ENCODE results near the gene LRGUK.
"Not testable (repeated sequence)": the region's sequence is repeated elsewhere in the genome, so short reads cannot be mapped to it uniquely, and the experiment has no call there.

The LRGUK gene, protein sequence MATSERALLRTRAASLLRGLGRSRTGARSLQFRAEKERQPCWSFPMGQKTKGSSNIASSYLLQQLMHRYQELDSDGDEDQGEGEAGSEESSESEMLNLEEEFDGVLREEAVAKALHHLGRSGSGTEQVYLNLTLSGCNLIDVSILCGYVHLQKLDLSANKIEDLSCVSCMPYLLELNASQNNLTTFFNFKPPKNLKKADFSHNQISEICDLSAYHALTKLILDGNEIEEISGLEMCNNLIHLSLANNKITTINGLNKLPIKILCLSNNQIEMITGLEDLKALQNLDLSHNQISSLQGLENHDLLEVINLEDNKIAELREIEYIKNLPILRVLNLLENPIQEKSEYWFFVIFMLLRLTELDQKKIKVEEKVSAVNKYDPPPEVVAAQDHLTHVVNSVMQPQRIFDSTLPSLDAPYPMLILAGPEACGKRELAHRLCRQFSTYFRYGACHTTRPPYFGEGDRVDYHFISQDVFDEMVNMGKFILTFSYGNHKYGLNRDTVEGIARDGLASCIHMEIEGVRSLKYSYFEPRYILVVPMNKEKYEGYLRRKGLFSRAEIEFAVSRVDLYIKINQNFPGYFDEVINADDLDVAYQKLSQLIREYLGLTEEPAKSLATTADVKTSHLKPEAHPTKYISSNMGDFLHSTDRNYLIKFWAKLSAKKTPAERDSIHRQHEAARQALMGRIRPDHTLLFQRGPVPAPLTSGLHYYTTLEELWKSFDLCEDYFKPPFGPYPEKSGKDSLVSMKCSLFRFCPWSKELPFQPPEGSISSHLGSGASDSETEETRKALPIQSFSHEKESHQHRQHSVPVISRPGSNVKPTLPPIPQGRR

DNA sequence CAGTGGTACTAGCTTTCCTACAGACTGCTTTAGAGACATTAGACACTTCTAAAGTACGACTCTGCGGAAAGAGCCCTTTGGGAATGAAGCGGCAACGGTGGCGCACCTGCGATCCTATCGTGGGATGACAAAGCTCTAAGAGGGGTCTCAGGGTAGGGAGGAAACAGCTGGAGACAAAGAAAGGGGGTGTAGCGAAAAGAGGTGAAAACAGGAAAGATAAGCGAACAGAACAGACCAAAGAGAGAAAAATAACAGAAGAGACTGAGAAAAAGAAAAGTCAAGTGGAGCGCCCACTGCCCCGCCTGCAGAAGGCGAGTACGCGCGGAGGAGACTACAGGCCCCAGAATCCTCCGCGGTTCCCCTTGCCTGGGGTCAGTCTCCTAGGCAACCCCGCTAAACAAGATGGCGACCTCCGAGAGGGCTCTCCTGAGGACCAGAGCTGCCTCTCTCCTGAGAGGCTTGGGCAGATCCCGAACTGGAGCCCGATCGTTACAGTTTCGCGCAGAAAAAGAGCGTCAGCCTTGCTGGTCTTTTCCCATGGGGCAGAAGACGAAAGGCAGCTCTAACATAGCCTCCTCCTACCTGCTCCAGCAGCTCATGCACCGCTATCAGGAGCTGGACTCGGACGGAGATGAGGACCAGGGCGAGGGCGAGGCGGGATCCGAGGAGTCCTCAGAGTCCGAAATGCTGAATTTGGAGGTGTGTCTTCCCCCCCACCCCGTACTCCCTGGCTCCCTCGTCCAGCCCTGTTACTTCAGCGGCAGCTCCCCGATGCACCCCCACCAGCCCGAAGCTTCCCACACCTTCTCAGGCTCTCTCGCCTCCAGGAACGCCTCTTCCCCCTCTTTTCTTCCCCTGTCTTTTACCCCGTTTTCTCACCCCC, at the start of gene LRGUK:
LRGUK (plus strand) TSS at position 375 of the 883 bp plus-strand sequence; CDS start at position 403, 28 bp downstream.
- DNase-seq (ENCODE audit: low spot score), result no peak

GRCh38 chr7:134077560-134077959, 49.6 kb upstream of the LRGUK start:
- not testable (repeated sequence) for DNase-seq (ENCODE audit: low spot score)

DNA sequence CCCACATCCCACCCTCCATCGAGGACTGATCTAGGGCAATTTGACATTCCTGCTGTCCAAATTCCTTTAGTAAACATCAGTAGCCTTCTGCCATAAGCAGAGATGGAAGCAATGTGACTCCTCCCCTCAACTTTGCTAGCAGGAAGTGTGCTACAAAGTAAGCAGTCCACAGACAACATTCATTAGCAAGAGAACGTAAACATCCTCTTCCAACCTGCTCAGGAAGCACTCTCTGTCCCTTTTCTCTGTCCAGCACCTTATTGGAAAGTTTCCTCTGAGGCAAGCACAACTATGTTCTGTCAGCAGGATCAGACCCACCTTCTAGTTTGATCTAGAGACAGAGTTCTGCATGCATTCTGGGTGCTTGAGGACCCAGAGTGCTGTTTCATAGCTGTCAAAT, 48.1 kb upstream of the LRGUK start:
- no peak for DNase-seq (ENCODE audit: low spot score)

- no peak for DNase-seq (ENCODE audit: low spot score)
Observed at GRCh38 chr7:134081695-134082094, 45.4 kb upstream of the LRGUK start.

DNA sequence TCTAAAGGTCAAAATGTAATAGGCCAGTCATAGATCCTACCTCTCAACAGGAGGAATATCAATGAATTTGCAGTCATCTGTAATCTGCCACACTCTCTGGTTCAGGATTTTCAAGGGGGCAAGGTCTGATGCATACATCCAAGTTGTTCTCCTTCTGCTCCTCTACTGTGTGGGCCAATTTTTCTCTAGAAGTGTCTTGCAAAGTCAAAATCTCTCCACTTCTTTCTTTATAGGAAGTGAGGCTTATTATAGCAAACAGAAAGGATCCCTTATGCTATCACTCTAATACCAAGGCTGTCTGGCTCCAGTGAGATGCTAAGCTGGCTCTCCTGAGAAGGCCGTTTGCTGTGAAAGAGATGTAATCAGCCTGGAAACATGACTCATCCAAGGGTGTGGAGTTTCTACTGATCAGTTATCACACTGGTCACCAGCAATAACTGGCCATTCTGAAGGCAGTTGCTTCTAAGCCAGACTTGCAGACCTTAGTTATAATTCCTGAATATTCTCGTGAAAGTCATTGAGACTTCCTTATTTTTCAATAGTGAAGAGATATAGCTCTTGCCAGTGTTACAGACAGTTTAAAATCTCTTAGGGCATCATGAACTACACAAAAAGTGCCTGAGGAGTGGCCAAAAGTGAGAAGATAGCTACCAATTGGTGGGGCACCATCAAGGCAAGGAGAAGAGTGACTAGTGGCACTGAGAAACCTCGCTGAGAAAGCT, 43.2 kb upstream of the LRGUK start:
- no peak for DNase-seq (ENCODE audit: low spot score)

DNA sequence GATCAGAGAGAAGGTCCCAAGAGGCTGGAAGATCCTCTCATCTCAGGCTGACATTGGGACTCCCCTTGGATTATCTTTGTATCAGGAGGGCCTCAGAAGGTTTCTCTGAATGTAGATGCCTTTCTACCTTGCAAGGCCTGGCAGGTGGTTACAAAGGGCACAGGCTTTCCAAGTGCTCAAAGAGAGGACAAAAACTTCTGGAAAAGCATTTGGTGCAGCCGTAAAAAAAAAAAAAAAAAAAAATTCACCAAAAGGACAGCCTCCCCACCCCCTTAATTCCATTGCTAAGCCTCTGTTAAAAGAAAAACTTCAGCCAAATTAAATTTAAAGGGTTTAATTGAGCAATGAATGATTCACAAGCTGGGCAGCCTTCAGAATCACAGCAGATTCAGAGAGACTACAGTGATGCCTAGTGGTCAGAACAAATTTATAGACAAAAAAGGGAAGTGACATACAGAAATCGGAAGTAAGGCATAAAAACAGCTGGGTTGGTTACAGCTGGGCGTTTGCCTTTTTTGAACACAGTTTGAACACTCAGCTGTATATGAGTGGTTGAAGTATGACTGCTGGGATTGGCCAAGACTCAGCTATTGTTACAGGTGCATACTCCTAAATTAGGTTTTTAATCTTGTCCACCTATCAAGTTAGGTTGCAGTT, 42.5 kb upstream of the LRGUK start:
- no peak for DNase-seq (ENCODE audit: low spot score)

DNA sequence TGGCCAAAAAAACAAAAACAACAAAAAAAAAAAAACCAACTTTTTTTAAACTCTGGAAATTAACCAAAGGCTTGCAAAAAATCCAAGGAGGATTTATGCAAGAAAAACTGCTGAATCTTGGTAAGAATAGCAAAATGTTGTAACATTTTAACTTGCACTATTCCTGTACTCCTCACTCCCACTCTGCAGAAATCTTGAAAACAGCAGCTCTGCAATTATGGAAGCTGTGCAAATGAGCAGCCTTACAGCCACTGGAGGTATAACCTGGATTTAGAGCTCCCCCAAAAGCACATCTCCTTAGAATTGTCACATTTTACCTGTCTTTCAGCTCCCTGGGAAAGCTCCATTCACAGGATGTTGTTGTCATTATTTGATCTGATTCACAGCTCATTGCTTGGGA, 41.8 kb upstream of the LRGUK start:
- no peak for DNase-seq (ENCODE audit: low spot score)

GRCh38 chr7:134086998-134087735, 40.0 kb upstream of the LRGUK start:
- DNase-seq (ENCODE audit: low spot score), result no peak

GRCh38 chr7:134088199-134088598, 38.9 kb upstream of the LRGUK start:
- DNase-seq (ENCODE audit: low spot score), result no peak

DNA sequence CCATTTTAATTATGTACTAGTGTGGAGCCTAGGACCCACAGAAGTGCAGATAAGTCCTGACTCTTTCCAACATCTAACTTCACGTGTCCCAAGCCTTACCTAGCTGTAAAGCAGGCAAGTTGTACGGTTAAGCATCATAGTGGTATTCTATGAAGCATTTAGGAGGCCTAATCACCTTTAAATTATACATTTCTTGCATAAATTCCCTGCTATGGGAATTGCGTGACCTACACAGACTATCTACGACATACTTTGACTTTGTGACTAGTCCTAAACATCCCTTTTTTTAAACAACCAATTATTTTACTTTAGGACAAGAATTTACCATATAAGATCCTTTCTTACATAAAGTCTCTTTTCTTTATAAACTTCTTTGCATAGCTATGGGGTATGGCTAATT, 37.7 kb upstream of the LRGUK start:
- DNase-seq (ENCODE audit: low spot score), result no peak

DNA sequence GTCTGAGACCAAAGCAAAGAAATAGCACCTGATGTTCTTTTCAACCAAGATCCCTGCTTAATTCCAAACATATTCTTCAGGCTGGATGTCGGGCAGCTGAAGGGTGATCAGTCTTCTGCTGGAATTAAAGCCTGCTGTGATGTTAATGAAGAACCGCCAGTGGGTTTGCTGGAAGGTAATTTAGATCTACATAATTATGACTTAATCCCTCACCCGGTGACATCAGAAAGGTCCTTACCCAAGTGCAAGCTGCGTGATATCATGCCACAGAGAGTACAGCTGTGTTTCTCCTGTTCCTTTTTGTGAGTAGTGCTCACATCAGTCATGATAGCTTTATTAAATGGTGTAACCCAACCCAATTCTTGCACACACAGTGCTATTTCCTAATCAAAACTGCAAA, 29.1 kb upstream of the LRGUK start:
- DNase-seq (ENCODE audit: low spot score), result no peak

GRCh38 chr7:134101716-134102115, 25.4 kb upstream of the LRGUK start:
- no peak for DNase-seq (ENCODE audit: low spot score)

- DNase-seq (ENCODE audit: low spot score), result no peak
Observed at GRCh38 chr7:134104166-134104565, 23.0 kb upstream of the LRGUK start.

GRCh38 chr7:134105841-134106240, 21.3 kb upstream of the LRGUK start:
- no peak for DNase-seq (ENCODE audit: low spot score)

DNA sequence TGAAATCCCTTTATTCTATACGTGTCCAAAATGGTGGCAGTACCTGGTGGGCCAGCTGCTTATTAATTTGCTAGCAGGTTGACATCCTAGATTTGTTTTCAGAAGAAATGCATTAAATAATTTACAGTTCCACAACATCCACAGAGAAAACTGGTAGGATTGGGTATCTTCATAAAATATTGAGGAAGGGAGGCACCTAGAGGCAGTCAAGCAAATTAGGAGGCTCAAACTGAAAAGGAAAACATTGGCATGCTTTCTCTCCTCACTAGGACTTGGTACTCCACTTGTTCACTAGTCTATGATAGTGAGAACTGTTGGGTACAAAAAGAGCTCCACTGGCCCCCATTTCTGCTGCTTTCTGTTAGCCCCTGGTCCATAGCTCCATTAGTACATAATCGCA, 18.3 kb upstream of the LRGUK start:
- DNase-seq (ENCODE audit: low spot score), result no peak

DNA sequence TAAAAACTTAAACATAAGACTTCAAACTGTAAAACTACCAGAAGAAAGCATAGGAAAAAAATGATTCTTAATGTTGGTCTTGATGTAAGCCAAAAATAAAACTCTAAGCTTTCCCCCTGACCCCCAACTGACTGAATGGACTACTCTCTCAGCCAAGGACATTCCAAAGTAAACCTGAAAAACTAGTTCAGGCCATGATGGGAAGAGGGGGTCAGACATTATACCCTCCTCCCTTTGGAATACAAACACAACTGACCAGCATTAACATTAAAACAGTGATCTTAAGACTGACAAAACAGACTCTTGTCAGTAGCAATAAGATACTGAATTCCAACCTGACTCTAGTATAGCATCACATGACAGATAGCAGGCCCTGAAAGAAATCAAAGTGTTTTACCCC, 13.5 kb upstream of the LRGUK start:
- no peak for DNase-seq (ENCODE audit: low spot score)

GRCh38 chr7:134114992-134115391, 12.1 kb upstream of the LRGUK start:
- no peak for DNase-seq (ENCODE audit: low spot score)

- DNase-seq (ENCODE audit: low spot score), result no peak
Observed at GRCh38 chr7:134120405-134120804, 6.7 kb upstream of the LRGUK start.

- no peak for DNase-seq (ENCODE audit: low spot score)
Observed at GRCh38 chr7:134121632-134122139, 5.5 kb upstream of the LRGUK start.

- DNase-seq (ENCODE audit: low spot score), result no peak
Observed at GRCh38 chr7:134122980-134123379, 4.2 kb upstream of the LRGUK start.

Measured in hematopoietic multipotent progenitor cell treated with erythropoietin and hydrocortisone succinate and interleukin-3 and kit ligand, for 17 days (in vitro differentiated cells).